Fibroblast of skin of abdomen (primary cell): Measurements from ENCODE around the gene IPO13.

Source experiments
- DNase-seq: peaks from one replicate; pipeline ENCODE4 v3.0.0-alpha.2; 2013

The IPO13 gene

GRCh38 chr1:43930168-43930948 is 16.4 kb upstream of the IPO13 start:
- DNase-seq = no peak

GRCh38 chr1:43930949-43931275 is 15.8 kb upstream of the IPO13 start:
- no peak for DNase-seq

GRCh38 chr1:43931711-43932660 is 14.8 kb upstream of the IPO13 start:
- no peak for DNase-seq

GRCh38 chr1:43932786-43933385 is 13.9 kb upstream of the IPO13 start:
- peak; percentile 67 for DNase-seq

GRCh38 chr1:43933386-43934100 is 13.2 kb upstream of the IPO13 start, which contains the start of gene ARTN:
Gene ARTN (plus strand): TSS chr1:43933801. CDS start chr1:43935657, 1,856 bp downstream.
- no peak for DNase-seq

- DNase-seq = peak; percentile 59
Measured at GRCh38 chr1:43934101-43934985, 12.4 kb upstream of the IPO13 start.

- DNase-seq = no peak
Measured at GRCh38 chr1:43934986-43935324, 11.8 kb upstream of the IPO13 start.

GRCh38 chr1:43935711-43936427 is 10.9 kb upstream of the IPO13 start:
- DNase-seq = no peak

- DNase-seq = no peak
Measured at GRCh38 chr1:43936431-43937151, 10.2 kb upstream of the IPO13 start.

GRCh38 chr1:43937179-43937865 is 9.4 kb upstream of the IPO13 start:
- no peak for DNase-seq

- DNase-seq = no peak
Measured at GRCh38 chr1:43938383-43938782, 8.4 kb upstream of the IPO13 start.

GRCh38 chr1:43938892-43939587 is 7.7 kb upstream of the IPO13 start:
- no peak for DNase-seq

GRCh38 chr1:43942411-43942810 is 4.3 kb upstream of the IPO13 start:
- DNase-seq = no peak

GRCh38 chr1:43944860-43945259 is 1.9 kb upstream of the IPO13 start:
- no peak for DNase-seq

GRCh38 chr1:43945674-43946235 is 995 bp upstream of the IPO13 start:
- DNase-seq = no peak

- DNase-seq = no peak
Measured at GRCh38 chr1:43947061-43947873, 517 bp downstream of the IPO13 start.

GRCh38 chr1:43947874-43948437 is 1.2 kb downstream of the IPO13 start:
- no peak for DNase-seq
